Loucy (cell line): ENCODE data around the gene MYH14.

ENCODE experiments used
- CTCF ChIP-seq: fragments of 200-600 bp; sonication (generic); conservative IDR thresholded peaks from 2 replicates; pipeline ENCODE4 v1.5.1; 2014; ENCODE audit warnings: mild to moderate bottlenecking, antibody characterized with exemption, low read length
- EZH2phosphoT487 ChIP-seq: fragments of 200-600 bp; IDR thresholded peaks from 2 replicates; pipeline ENCODE4 v1.6.1; 2018; ENCODE audit warnings: antibody characterized with exemption, mild to moderate bottlenecking, moderate library complexity, borderline replicate concordance

GRCh38 chr19:50238043-50238442 is 34.6 kb downstream of the MYH14 start:
- TF ChIP-seq CTCF (no peak), EZH2phosphoT487 (no peak)
